Keratinocyte (primary cell): Measurements from ENCODE around the gene FCF1.

ENCODE experiments used
- CTCF ChIP-seq, 3 experiments: IDR thresholded peaks in 1 of 3; conservative IDR thresholded peaks in 1 of 3; optimal IDR thresholded peaks in 1 of 3; 2 replicates in 2 of 3; 3 replicates in 1 of 3; pipeline versions ENCODE3 to v1.5.1; 2011; ENCODE audit warnings: low read length in 3 of 3, mild to moderate bottlenecking in 3 of 3, moderate library complexity in 2 of 3, control low read depth in 1 of 3, inconsistent platforms in 1 of 3; ENCODE audit not compliant: insufficient read depth in 2 of 3; ENCODE audit errors: extremely low read depth in 1 of 3
- EZH2 ChIP-seq: IDR thresholded peaks from one replicate; pipeline ENCODE4 v1.6.1; 2012; ENCODE audit warnings: inconsistent platforms, mild to moderate bottlenecking, low read length, moderate library complexity

- TF ChIP-seq EZH2 (no peak), CTCF (optimal IDR thresholded peaks at IDR 0.05 in 1 of 3, IDR thresholded peaks at IDR 0.05 in 1 of 3, conservative IDR thresholded peaks at IDR 0.05 in 1 of 3; ENCODE audit: extremely low read depth in 1 of 3, insufficient read depth in 2 of 3, low read length in 3 of 3) (no peak)
Measured at GRCh38 chr14:74786796-74787315, 73.9 kb downstream of the FCF1 start.
